ENCODE data around the gene CLDN11.

Gene CLDN11

GRCh38 chr3:170418422-170419398 is at the start of gene CLDN11:
CLDN11 (plus strand) TSS chr3:170418868; CDS start chr3:170419067, 199 bp downstream.
- no peak for DNase-seq (ENCODE audit: low spot score)

DNA sequence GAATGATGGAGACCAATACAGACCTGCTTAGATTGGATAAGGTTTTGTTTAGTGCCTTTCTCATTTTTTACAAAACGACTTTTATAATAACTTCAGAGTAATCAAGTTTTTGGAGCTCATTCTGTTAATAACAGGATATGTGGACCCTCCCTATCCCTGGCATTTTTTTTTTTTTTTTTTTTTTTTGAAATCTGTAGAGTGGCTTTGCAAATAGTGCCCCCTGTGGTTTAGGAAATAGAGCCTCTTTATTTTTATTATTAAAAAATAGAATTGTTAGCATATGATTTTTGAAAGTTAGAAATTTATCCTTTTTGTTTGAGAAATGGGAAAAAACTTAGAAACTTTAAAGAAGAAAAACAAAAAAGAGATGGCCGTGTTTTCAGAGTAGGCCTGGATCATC is 49.7 kb upstream of the CLDN11 start:
- no peak for DNase-seq (ENCODE audit: low spot score)

GRCh38 chr3:170372190-170372879 is 46.3 kb upstream of the CLDN11 start:
- DNase-seq (ENCODE audit: low spot score), result no peak

GRCh38 chr3:170383567-170383966 is 35.1 kb upstream of the CLDN11 start:
- DNase-seq (ENCODE audit: low spot score), result no peak

DNA sequence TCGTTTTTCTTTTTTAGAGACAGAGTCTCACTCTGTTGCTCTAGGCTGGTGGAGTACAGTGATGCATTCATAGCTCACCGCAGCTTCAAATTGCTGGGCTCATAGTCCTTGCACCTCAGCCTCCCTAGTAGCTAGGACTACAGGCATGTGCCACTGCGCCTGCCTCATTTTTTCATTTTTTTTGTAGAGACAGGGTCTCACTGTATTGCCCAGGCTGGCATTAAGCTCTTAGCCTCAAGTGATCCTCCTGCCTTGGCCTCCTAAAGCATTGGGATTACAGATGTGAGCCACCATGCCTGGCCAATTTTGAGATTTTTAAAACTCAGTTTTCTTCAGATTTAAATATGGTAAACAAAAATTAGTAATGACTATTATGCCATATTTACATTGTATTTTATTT is 32.2 kb upstream of the CLDN11 start:
- no peak for DNase-seq (ENCODE audit: low spot score)

DNA sequence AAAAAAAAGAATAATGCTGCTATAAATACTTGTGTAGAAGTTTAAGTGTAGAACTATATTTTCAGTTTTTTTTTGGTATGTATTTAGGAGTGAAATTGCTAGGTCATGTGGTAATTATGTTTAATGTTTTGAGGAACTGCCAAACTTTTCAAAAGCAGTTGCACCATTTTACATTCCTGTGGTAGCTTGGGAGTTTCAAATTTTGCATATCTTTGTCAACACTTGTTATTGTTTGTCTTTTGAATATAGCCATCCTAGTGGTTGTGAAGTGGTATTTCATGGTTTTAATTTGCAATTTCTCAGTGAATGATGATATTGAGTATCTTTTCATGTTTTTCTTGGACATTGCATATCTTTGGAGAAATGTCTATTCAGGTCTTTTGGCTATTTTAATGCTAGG is 30.7 kb upstream of the CLDN11 start:
- DNase-seq (ENCODE audit: low spot score), result no peak

GRCh38 chr3:170391108-170391507 is 27.6 kb upstream of the CLDN11 start:
- DNase-seq (ENCODE audit: low spot score), result no peak

DNA sequence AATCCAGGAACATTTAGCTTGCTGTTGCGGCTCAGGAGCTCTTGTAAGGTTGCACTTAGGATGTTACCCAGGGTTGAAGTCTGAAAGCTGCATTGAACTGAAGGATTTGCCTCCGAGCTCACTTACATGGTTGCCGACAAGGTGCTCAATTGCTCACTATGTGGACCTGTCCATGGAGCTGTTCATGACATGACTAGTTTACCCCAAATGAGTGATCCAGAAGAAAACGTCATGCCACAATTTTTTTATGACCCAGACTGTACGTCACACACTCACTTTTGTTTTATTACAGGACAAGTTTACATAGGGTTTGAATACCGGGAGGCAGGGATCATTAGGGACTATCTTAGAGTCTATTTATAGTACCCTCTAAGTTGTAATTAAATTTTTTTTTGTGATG is 21.0 kb upstream of the CLDN11 start:
- DNase-seq (ENCODE audit: low spot score), result no peak

DNA sequence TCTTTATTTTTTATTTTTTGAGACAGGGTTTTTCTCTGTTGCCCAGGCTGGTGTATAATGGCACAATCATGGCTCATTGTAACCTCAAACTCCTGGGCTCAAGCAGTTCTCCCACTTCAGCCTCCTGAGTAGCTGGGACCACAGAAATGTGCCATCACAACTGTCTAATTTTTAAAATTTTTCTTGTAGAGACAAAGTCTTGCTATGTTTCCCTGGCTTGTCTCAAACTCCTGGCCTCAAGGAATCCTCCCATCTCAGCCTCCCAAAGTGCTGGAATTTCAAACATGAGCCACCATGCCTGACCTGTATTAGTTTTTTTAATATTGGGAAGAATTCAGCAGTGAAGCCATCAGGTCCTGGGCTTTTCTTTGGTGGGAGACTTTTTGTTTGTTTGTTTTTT is 13.6 kb upstream of the CLDN11 start:
- DNase-seq (ENCODE audit: low spot score), result no peak

GRCh38 chr3:170410428-170411029 is 8.1 kb upstream of the CLDN11 start:
- peak; percentile 59 for DNase-seq (ENCODE audit: low spot score)

GRCh38 chr3:170413291-170413690 is 5.4 kb upstream of the CLDN11 start:
- DNase-seq (ENCODE audit: low spot score), result no peak

GRCh38 chr3:170414202-170414663 is 4.4 kb upstream of the CLDN11 start:
- peak; percentile 76 for DNase-seq (ENCODE audit: low spot score)

DNA sequence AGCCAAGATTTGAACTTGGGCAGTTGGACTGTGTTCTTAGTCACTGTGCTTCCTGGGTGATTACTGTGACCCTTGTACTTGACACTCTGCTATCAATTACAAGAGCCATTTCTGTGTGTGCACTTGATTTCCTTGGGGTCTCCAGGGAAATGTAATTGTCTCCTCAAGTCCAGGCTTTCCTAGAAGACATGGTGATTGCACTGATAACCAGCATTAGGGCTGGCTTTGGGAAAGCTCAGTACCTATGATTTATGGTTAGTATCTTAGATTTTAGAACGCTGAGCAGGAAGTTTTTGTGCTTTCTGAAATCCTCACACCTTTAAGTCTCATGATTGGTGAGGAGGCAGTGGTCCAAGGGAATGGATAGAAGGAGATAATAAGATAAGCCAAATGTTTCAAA is 1.6 kb upstream of the CLDN11 start:
- no peak for DNase-seq (ENCODE audit: low spot score)

DNA sequence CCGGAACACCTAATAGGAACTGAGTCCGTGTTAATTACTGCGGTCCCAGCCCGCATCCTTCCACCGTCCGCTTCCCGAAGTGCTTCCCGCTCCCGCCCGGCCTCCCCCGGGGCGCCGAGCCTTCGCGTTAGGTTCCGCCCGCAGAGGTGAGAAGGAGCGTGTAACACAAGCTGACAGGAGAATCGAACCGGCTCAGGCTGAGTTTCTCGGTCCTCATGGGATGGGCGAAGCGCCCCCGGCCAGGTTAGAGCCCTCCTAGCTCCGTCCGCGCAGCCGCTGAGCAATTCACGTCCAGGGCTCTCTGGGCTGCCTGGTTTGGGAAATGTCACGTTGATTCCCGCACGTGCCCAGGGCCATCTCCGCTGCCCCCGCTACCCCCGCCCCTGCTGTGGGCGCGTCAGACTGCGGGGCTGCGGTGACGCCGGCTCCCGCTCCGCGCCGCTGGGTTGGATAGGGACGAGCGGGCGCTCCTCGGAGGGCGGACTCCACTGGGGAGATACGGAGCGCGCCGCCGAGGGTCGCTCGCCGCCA is 954 bp downstream of the CLDN11 start:
- DNase-seq (ENCODE audit: low spot score), result no peak

GRCh38 chr3:170420307-170420821 is 1.7 kb downstream of the CLDN11 start:
- DNase-seq (ENCODE audit: low spot score), result no peak

- DNase-seq (ENCODE audit: low spot score), result no peak
Measured at GRCh38 chr3:170421111-170421641, 2.5 kb downstream of the CLDN11 start.

GRCh38 chr3:170421758-170422157 is 3.1 kb downstream of the CLDN11 start:
- DNase-seq (ENCODE audit: low spot score), result no peak

DNA sequence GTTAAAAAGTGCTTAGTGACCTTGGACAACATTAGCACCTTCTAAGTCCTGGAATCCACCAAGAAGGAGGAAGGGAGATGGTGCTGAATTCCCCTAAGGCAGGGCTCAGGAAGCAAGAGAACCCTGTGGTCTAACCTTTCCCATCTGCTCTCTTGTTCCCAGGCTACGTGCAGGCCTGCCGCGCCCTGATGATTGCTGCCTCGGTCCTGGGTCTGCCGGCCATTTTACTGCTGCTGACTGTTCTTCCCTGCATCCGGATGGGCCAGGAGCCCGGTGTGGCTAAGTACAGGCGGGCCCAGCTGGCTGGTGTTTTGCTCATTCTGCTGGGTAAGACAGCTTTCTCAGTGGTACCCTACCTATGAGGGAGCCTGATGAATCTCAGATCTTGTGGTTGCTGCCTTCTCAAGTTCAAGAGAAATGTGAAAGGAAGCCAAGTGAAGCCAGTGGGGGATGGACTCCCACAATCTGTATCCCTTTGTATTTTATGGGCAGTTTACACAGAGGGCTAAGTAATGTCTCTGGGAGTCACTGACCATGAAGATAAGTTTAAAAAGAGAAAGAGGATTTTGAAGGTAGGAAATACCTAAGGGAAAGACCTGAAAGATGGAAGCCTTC is 4.4 kb downstream of the CLDN11 start:
- no peak for DNase-seq (ENCODE audit: low spot score)

GRCh38 chr3:170424879-170425278 is 6.2 kb downstream of the CLDN11 start:
- no peak for DNase-seq (ENCODE audit: low spot score)

- peak; percentile 79 for DNase-seq (ENCODE audit: low spot score)
Measured at GRCh38 chr3:170425491-170426239, 7.0 kb downstream of the CLDN11 start.

Measured in COLO829 (cell line).